Fibroblast of lung (primary cell): ENCODE data around the gene CD109. TPM values are rescaled to one million over a fixed set of nuclear protein-coding genes. Genes with fewer than 3 reads are reported as not detected.

ENCODE experiments used
- DNase-seq, 2 donors: peaks; one replicate each; pipeline versions ENCODE4 v3.0.0 to v3.0.0-alpha.2; 2010; ENCODE audit warnings: low read depth in 2 of 2
- H2AFZ ChIP-seq: 2 replicates; pipeline ENCODE4 v1.5.1; 2012; ENCODE audit warnings: low read length, control low read depth, inconsistent platforms
- H3K27ac ChIP-seq: 2 replicates; pipeline ENCODE4 v1.5.1; 2011; ENCODE audit warnings: low read length, control low read depth; ENCODE audit not compliant: insufficient read depth
- H3K27me3 ChIP-seq: 2 replicates; pipeline ENCODE4 v1.5.1; 2011; ENCODE audit warnings: mild to moderate bottlenecking, low read length; ENCODE audit not compliant: control insufficient read depth, insufficient read depth
- H3K36me3 ChIP-seq: 2 replicates; pipeline ENCODE4 v1.5.1; 2011; ENCODE audit warnings: low read length; ENCODE audit not compliant: control insufficient read depth, insufficient read depth
- H3K4me1 ChIP-seq: 2 replicates; pipeline ENCODE4 v1.5.1; 2011; ENCODE audit warnings: low read length; ENCODE audit not compliant: control insufficient read depth, insufficient read depth; ENCODE audit errors: extremely low read depth
- H3K4me2 ChIP-seq: 2 replicates; pipeline ENCODE4 v1.5.1; 2011; ENCODE audit warnings: low read length, control low read depth; ENCODE audit not compliant: insufficient read depth; ENCODE audit errors: extremely low read depth
- H3K4me3 ChIP-seq, 4 experiments: fragments of 200-600 bp in 1 of 4; sonication (generic) in 1 of 4; replicated peaks in 1 of 4; 2 replicates each; pipeline ENCODE4 v1.5.1; 2011 to 2016; ENCODE audit warnings: low read length in 4 of 4, low read depth in 3 of 4, mild to moderate bottlenecking in 3 of 4, control low read depth in 2 of 4, inconsistent platforms in 1 of 4, mixed read lengths in 1 of 4; ENCODE audit not compliant: insufficient read depth in 1 of 4; ENCODE audit errors: control extremely low read depth in 1 of 4
- H3K79me2 ChIP-seq: 2 replicates; pipeline ENCODE4 v1.5.1; 2012; ENCODE audit warnings: mild to moderate bottlenecking, low read length, inconsistent platforms; ENCODE audit not compliant: control insufficient read depth, insufficient read depth
- H3K9ac ChIP-seq: 2 replicates; pipeline ENCODE4 v1.5.1; 2011; ENCODE audit warnings: mild to moderate bottlenecking, low read length, control low read depth; ENCODE audit not compliant: insufficient read depth
- H3K9me3 ChIP-seq: 2 replicates; pipeline ENCODE4 v1.5.1; 2012; ENCODE audit warnings: low read depth, low read length; ENCODE audit not compliant: control insufficient read depth, insufficient read depth
- H4K20me1 ChIP-seq: 2 replicates; pipeline ENCODE4 v1.5.1; 2011; ENCODE audit warnings: low read length; ENCODE audit not compliant: control insufficient read depth, insufficient read depth; ENCODE audit errors: extremely low read depth
- CTCF ChIP-seq, 2 donors: IDR thresholded peaks in 1 of 2; conservative IDR thresholded peaks in 1 of 2; 1 replicate in 1 of 2; 2 replicates in 1 of 2; pipeline ENCODE4 v1.5.1; 2011 to 2012; ENCODE audit warnings: low read length in 2 of 2, control low read depth in 1 of 2, inconsistent platforms in 1 of 2, low read depth in 1 of 2, mild to moderate bottlenecking in 1 of 2
- EZH2 ChIP-seq: IDR thresholded peaks from 2 replicates; pipeline ENCODE4 v1.5.1; 2012; ENCODE audit warnings: low read length, control low read depth, mild to moderate bottlenecking; ENCODE audit errors: missing control alignments
- polyA plus RNA-seq, 2 donors: library from polyadenylated mRNA; depleted of rRNA in 1 of 2; stranded (reverse) in 1 of 2; unstranded in 1 of 2; fragments of >200 nt; gene quantifications; 2 replicates each; pipeline ENCODE4 v1.2.1, GENCODE V29; 2011 to 2012; ENCODE audit warnings: missing spikeins in 1 of 2
- total RNA-seq: library from RNA; depleted of rRNA; stranded (reverse); fragments of >200 nt; gene quantifications from 2 replicates; pipeline ENCODE4 v1.2.1, GENCODE V29; 2014

CD109 gene
- total and polyA plus RNA-seq, 2 donors (not counting 1 experiment from before 2014, with no cell fraction given): 48.4 to 51.2 TPM

DNA sequence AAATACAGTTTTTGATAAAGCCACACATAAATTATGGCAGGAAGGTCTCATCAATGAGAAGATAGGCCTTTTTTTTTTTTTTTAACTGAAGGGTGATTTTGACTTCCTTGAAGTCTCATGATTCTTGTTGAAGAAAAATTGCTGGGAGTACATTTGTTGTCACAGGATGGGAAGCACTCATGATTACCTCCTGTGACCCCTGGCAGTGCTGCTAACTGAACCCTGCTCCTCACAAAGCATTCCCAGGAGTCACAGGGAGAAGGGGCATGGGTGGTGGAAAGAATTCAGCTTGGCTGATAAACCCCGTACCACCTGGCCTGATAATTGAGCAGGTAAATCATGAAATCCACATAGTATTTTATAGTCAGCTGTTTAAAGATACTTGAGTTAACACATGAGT is 86.9 kb downstream of the CD109 start:
- Histone ChIP-seq H3K27ac (no peak overlapping the region), H3K4me1 (no peaks in the 10 kb centered on the region), H3K9me3 (no peaks in the 10 kb centered on the region), H4K20me1 (no peaks in the 10 kb centered on the region), H3K36me3 (no peaks in the 10 kb centered on the region), H3K9ac (no peak overlapping the region), H3K27me3 (no peaks in the 10 kb centered on the region), H3K4me2 (no peak overlapping the region), H2AFZ (no peak overlapping the region), H3K4me3 (no peak overlapping the region), H3K79me2 (no peaks in the 10 kb centered on the region)
- DNase-seq: no peak
- TF ChIP-seq EZH2 (no peak), CTCF (conservative IDR thresholded peaks at IDR 0.05 in 1 of 2, IDR thresholded peaks at IDR 0.05 in 1 of 2; ENCODE audit: low read depth in 1 of 2, low read length in 2 of 2) (no peak)

DNA sequence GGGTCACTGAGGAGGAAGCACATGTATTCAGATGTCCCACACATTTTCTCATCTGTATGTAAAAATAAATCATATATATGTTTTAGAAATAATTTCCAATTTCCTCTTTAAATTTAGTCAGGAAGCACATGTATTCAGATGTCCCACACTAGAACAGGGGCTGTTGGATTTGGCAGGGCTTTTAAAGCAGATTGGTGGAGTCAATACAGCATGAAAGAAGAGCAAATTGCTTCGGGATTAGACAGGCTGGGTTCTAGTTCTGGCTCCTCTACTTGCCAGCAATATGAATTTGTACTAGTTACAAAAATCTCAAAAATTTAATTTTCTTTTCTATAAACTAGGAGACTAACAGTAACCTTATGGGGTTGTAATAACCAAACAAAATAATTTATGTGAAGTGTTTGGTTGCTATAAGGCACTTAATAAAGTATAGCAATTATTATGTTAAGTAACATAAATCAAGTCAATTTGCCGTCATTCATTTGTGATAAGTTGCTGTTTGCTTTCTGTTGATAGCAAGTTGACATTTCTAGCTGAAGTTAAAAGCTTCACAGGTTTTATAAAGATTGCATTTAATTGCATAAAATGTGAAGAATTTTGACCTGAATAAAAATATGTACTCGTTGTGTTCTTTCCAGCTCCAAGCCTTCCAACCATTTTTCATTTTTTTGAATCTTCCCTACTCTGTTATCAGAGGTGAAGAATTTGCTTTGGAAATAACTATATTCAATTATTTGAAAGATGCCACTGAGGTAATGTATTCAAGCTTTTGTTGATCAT is 88.9 kb downstream of the CD109 start:
- DNase-seq: no peak
- no peak overlapping the region for H3K27ac ChIP-seq
- TF ChIP-seq EZH2 (no peak), CTCF (conservative IDR thresholded peaks at IDR 0.05 in 1 of 2, IDR thresholded peaks at IDR 0.05 in 1 of 2; ENCODE audit: low read depth in 1 of 2, low read length in 2 of 2) (no peak)
- H2AFZ ChIP-seq: no peak overlapping the region
- no peaks in the 10 kb centered on the region for H4K20me1 ChIP-seq
- no peak overlapping the region for H3K9ac ChIP-seq
- H3K79me2 ChIP-seq: no peaks in the 10 kb centered on the region
- no peaks in the 10 kb centered on the region for H3K36me3 ChIP-seq
- no peaks in the 10 kb centered on the region for H3K4me1 ChIP-seq
- H3K4me2 ChIP-seq: no peak overlapping the region
- H3K4me3 ChIP-seq: no peak overlapping the region
- H3K9me3 ChIP-seq: no peaks in the 10 kb centered on the region
- no peaks in the 10 kb centered on the region for H3K27me3 ChIP-seq

- Histone ChIP-seq H3K27me3 (no peaks in the 10 kb centered on the region), H3K36me3 (no peaks in the 10 kb centered on the region), H2AFZ (no peak overlapping the region), H3K4me2 (no peak overlapping the region), H3K79me2 (no peaks in the 10 kb centered on the region), H4K20me1 (no peaks in the 10 kb centered on the region), H3K4me1 (no peaks in the 10 kb centered on the region), H3K27ac (no peak overlapping the region), H3K9ac (no peak overlapping the region), H3K4me3 (no peak overlapping the region), H3K9me3 (no peaks in the 10 kb centered on the region)
- TF ChIP-seq CTCF (conservative IDR thresholded peaks at IDR 0.05 in 1 of 2, IDR thresholded peaks at IDR 0.05 in 1 of 2; ENCODE audit: low read depth in 1 of 2, low read length in 2 of 2) (no peak), EZH2 (no peak)
- no peak for DNase-seq
These were observed 94.6 kb downstream of the CD109 start for GRCh38 chr6:73790574-73790973.
